ENCODE data around the gene LILRB2. TPM values are rescaled to one million over a fixed set of nuclear protein-coding genes. Genes with fewer than 3 reads are reported as not detected.
"Not testable (repeated sequence)": the region's sequence is repeated elsewhere in the genome, so short reads cannot be mapped to it uniquely, and the experiment has no call there.

The LILRB2 gene
- total RNA-seq, 1 experiment from 2014 or later = not detected

DNA sequence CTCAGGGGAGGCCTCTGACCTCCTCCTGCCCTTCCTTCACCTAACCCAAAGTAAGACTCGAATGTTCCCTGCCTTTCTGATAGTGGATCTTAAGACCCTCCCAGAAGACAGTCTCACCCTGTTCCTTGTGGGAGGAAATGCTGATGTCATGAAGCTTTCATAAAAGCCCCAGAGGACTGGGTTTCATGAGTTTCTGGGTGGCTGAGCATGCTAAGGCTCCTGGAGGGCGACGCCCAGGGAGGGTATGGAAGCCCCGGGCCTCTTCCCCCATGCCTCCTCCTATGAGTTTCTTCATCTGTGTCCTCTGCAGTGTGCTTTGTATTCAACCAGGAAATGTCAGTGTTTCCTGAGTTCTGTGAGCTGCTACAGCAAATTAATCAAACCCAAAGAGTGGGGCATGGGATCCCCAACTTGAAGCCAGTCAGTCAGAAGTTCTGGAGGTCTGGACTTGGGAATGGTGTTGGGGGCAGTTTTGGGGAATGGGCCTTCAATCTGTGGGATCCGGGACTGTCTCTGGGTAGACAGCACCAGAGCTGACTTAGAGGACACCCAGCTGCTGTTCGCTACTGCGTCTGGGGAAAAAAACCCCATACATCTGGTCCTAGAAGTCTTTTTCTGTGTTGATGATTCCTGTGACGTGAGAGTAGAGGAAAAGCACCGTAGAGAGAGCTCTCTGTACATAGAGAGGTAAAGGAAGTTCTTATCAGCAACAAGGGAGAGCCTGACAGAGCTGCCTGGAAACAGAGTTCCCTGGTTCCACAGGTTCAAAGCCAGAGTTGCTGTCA, 2.0 kb upstream of the LILRB2 start:
- H4K20me1 ChIP-seq (ENCODE audit: insufficient read depth) = no peaks in the 10 kb centered on the region
- no peak overlapping the region for H3K9ac ChIP-seq (ENCODE audit: low read length)
- H3K9me3 ChIP-seq (ENCODE audit: control insufficient read depth in 1 of 2, insufficient read depth in 1 of 2, low read depth in 1 of 2, low read length in 2 of 2) = no peaks in the 10 kb centered on the region
- no peak overlapping the region for H3K4me3 ChIP-seq (replicated peaks in 1 of 2; ENCODE audit: low read depth in 1 of 2, low read length in 2 of 2)
- H2AFZ ChIP-seq (ENCODE audit: low read depth, low read length, poor library complexity, severe bottlenecking) = no peak overlapping the region
- H3K4me2 ChIP-seq (ENCODE audit: low read length) = no peak overlapping the region
- H3K9me2 ChIP-seq (ENCODE audit: insufficient read depth) = no peaks in the 10 kb centered on the region
- intact Hi-C loops (cut with micrococcal nuclease) = no loop called here
- H3K4me1 ChIP-seq (ENCODE audit: control insufficient read depth in 1 of 2, insufficient read depth in 2 of 2, low read length in 2 of 2) = peaks cover 0 to 7% of the 10 kb centered on the region in 2 experiments; a peak in 1 of 4 replicates
- ATAC-seq = no peak
- no peak overlapping the region for H3K27ac ChIP-seq (ENCODE audit: low read depth, low read length)
- RAD21 ChIA-PET (ENCODE audit: low non-redundant PET in 1 of 2, low total read pairs in 2 of 2, uncharacterized antibody in 2 of 2, unreplicated experiment in 2 of 2) = no interaction called here
- H3K36me3 ChIP-seq (ENCODE audit: control insufficient read depth in 1 of 2, insufficient read depth in 2 of 2, low read length in 2 of 2) = no peaks in the 10 kb centered on the region
- peaks cover 31% of the 10 kb centered on the region; the same call in 1 of the 2 replicates for H3K27me3 ChIP-seq (ENCODE audit: insufficient read depth, low read length)
- no peaks in the 10 kb centered on the region for H3K79me2 ChIP-seq (ENCODE audit: insufficient read depth, low read length)
- BruUV-seq (replicated peaks) = no TSS peak
- no peak for DNase-seq (ENCODE audit: low read depth, low spot score)
- POLR2A ChIA-PET = no interaction called here
- no peak for TF ChIP-seq RAD21 (IDR thresholded peaks at IDR 0.05; ENCODE audit: low read depth)
- TF ChIP-seq, protein P1, sequence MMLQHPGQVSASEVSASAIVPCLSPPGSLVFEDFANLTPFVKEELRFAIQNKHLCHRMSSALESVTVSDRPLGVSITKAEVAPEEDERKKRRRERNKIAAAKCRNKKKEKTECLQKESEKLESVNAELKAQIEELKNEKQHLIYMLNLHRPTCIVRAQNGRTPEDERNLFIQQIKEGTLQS (IDR thresholded peaks at IDR 0.05) = no peak
- TF ChIP-seq ZNF274 (IDR thresholded peaks at IDR 0.05; ENCODE audit: low read depth, low read length) = no peak
- no peak for TF ChIP-seq ZFX (IDR thresholded peaks at IDR 0.05)
- CTCF ChIA-PET = interaction anchor here (1.4 kb wide), 1 partner anchor 17 kb away, joined by 4 read pairs; no protein-coding TSS in a partner anchor

DNA sequence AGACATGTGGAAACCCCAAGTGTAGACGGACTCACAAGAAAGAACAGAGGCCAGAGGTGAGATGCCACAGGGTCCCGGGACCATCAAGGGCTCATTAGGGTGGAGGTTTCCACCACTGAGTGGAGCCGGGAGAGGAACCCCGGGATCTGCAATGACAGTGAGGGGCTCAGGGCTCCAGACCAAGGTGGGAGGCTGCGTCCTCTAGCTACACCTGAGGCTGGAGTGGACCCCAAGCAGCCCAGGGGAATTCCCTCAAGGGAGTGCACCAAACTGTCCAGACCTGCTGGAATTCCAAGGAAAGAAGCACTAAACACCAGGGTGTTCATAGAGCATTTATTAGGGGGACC, 792 bp upstream of the LILRB2 start:
- H3K9me3 ChIP-seq (ENCODE audit: control insufficient read depth in 1 of 2, insufficient read depth in 1 of 2, low read depth in 1 of 2, low read length in 2 of 2); H3K4me2 ChIP-seq (ENCODE audit: low read length); POLR2A ChIA-PET; H3K36me3 ChIP-seq (ENCODE audit: control insufficient read depth in 1 of 2, insufficient read depth in 2 of 2, low read length in 2 of 2); intact Hi-C loops (cut with micrococcal nuclease); ATAC-seq; H3K79me2 ChIP-seq (ENCODE audit: insufficient read depth, low read length); H3K27ac ChIP-seq (ENCODE audit: low read depth, low read length); H4K20me1 ChIP-seq (ENCODE audit: insufficient read depth); CTCF ChIA-PET; BruUV-seq (replicated peaks); H3K4me3 ChIP-seq (replicated peaks in 1 of 2; ENCODE audit: low read depth in 1 of 2, low read length in 2 of 2); H3K9me2 ChIP-seq (ENCODE audit: insufficient read depth); H3K9ac ChIP-seq (ENCODE audit: low read length); H2AFZ ChIP-seq (ENCODE audit: low read depth, low read length, poor library complexity, severe bottlenecking); DNase-seq (ENCODE audit: low read depth, low spot score); H3K4me1 ChIP-seq (ENCODE audit: control insufficient read depth in 1 of 2, insufficient read depth in 2 of 2, low read length in 2 of 2); RAD21 ChIA-PET (ENCODE audit: low non-redundant PET in 1 of 2, low total read pairs in 2 of 2, uncharacterized antibody in 2 of 2, unreplicated experiment in 2 of 2): not testable (repeated sequence)
- H3K27me3 ChIP-seq (ENCODE audit: insufficient read depth, low read length) = peaks cover 31% of the 10 kb centered on the region; the same call in 1 of the 2 replicates

DNA sequence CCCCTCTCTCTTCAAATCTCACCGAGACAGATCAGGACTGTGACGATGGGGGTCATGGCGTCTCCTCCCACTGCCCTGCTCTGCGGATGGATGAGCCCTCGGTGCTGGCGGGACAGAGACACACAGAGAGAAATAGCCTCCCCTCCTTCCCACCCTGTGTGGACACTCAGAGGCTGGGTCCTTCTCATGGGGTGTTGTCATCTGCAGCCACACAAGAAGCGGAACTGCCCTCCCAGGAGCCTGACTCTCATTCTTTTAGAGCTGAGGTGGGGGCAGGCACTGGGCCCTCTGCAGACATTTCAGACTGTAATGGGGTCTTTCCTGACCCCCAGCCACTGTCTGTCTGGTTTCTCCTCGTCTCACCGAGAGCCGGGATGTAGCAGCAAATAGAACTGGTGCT, 469 bp downstream of the LILRB2 start:
- H3K27ac ChIP-seq (ENCODE audit: low read depth, low read length); POLR2A ChIA-PET; H4K20me1 ChIP-seq (ENCODE audit: insufficient read depth); H3K9me2 ChIP-seq (ENCODE audit: insufficient read depth); H3K4me2 ChIP-seq (ENCODE audit: low read length); H3K4me3 ChIP-seq (replicated peaks in 1 of 2; ENCODE audit: low read depth in 1 of 2, low read length in 2 of 2); DNase-seq (ENCODE audit: low read depth, low spot score); intact Hi-C loops (cut with micrococcal nuclease); H3K4me1 ChIP-seq (ENCODE audit: control insufficient read depth in 1 of 2, insufficient read depth in 2 of 2, low read length in 2 of 2); BruUV-seq (replicated peaks); RAD21 ChIA-PET (ENCODE audit: low non-redundant PET in 1 of 2, low total read pairs in 2 of 2, uncharacterized antibody in 2 of 2, unreplicated experiment in 2 of 2); H3K79me2 ChIP-seq (ENCODE audit: insufficient read depth, low read length); H2AFZ ChIP-seq (ENCODE audit: low read depth, low read length, poor library complexity, severe bottlenecking); H3K36me3 ChIP-seq (ENCODE audit: control insufficient read depth in 1 of 2, insufficient read depth in 2 of 2, low read length in 2 of 2); ATAC-seq; H3K9ac ChIP-seq (ENCODE audit: low read length); H3K9me3 ChIP-seq (ENCODE audit: control insufficient read depth in 1 of 2, insufficient read depth in 1 of 2, low read depth in 1 of 2, low read length in 2 of 2): not testable (repeated sequence)
- CTCF ChIA-PET = interaction anchor here (0.7 kb wide), 1 partner anchor 14 kb away, joined by 3 read pairs; no protein-coding TSS in a partner anchor
- H3K27me3 ChIP-seq (ENCODE audit: insufficient read depth, low read length) = peaks cover 31% of the 10 kb centered on the region; the same call in 1 of the 2 replicates

DNA sequence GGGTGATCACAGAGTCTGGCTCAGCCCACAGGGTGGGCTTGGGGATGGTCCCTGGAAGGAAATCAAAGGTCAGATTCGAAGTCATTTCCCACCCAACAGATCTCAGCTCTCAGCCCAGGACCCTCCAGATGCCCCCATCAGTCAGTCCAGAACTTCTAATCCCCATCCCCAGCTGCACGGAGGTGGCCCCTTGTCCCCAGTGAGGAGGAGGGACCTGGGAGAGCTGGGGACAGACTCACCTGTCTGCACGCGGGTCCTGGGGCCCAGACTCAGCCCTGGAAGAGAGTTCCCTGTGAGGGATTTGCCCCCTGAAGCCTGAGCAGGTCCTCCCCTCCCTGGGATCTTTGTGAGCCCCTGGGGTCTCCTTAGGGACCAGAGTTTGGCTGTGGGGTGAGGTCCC, 885 bp downstream of the LILRB2 start:
- H2AFZ ChIP-seq (ENCODE audit: low read depth, low read length, poor library complexity, severe bottlenecking); POLR2A ChIA-PET; BruUV-seq (replicated peaks); intact Hi-C loops (cut with micrococcal nuclease); ATAC-seq; H3K36me3 ChIP-seq (ENCODE audit: control insufficient read depth in 1 of 2, insufficient read depth in 2 of 2, low read length in 2 of 2); H3K79me2 ChIP-seq (ENCODE audit: insufficient read depth, low read length); H3K9ac ChIP-seq (ENCODE audit: low read length); H4K20me1 ChIP-seq (ENCODE audit: insufficient read depth); DNase-seq (ENCODE audit: low read depth, low spot score); H3K4me2 ChIP-seq (ENCODE audit: low read length); H3K4me1 ChIP-seq (ENCODE audit: control insufficient read depth in 1 of 2, insufficient read depth in 2 of 2, low read length in 2 of 2); RAD21 ChIA-PET (ENCODE audit: low non-redundant PET in 1 of 2, low total read pairs in 2 of 2, uncharacterized antibody in 2 of 2, unreplicated experiment in 2 of 2); H3K9me2 ChIP-seq (ENCODE audit: insufficient read depth); H3K4me3 ChIP-seq (replicated peaks in 1 of 2; ENCODE audit: low read depth in 1 of 2, low read length in 2 of 2); H3K27ac ChIP-seq (ENCODE audit: low read depth, low read length); H3K9me3 ChIP-seq (ENCODE audit: control insufficient read depth in 1 of 2, insufficient read depth in 1 of 2, low read depth in 1 of 2, low read length in 2 of 2): not testable (repeated sequence)
- CTCF ChIA-PET = interaction anchor here (0.7 kb wide), 1 partner anchor 14 kb away, joined by 3 read pairs; no protein-coding TSS in a partner anchor
- H3K27me3 ChIP-seq (ENCODE audit: insufficient read depth, low read length) = peaks cover 31% of the 10 kb centered on the region; the same call in 1 of the 2 replicates

Data from HCT116 (cell line).